AG10803 (cell line): Measurements from ENCODE around the gene TTLL10.

Experiments used
- DNase-seq: peaks from one replicate; pipeline ENCODE4 v3.0.0; 2010; ENCODE audit warnings: low read depth
- H3K4me3 ChIP-seq: 2 replicates; pipeline ENCODE4 v1.5.1; 2011; ENCODE audit warnings: mild to moderate bottlenecking, low read length, control low read depth
- TF ChIP-seq, protein P1 (sequence below): conservative IDR thresholded peaks from 2 replicates; pipeline ENCODE4 v1.5.1; 2011; ENCODE audit warnings: mild to moderate bottlenecking, low read length, control low read depth, inconsistent platforms

Gene TTLL10

DNA sequence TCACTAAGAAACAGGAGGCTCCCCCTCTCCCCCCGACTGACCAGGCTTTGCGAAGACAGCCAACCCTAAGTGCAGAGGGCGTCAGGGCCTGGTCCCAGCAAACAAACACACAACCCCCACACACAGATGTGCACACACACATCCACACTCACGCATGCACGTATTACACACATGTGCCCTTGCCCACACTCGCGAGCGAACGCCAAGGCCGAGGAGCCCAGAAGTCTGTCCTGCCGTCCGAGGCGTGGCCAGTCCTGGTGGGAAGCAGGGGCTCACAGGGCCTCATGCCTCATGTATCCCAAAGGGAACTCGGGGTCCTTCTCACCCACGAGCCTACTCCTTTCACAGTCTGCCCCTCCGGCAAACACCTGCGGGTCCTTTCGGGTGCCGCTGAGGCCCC lies 56.1 kb downstream of the TTLL10 start:
- TF ChIP-seq, protein P1, sequence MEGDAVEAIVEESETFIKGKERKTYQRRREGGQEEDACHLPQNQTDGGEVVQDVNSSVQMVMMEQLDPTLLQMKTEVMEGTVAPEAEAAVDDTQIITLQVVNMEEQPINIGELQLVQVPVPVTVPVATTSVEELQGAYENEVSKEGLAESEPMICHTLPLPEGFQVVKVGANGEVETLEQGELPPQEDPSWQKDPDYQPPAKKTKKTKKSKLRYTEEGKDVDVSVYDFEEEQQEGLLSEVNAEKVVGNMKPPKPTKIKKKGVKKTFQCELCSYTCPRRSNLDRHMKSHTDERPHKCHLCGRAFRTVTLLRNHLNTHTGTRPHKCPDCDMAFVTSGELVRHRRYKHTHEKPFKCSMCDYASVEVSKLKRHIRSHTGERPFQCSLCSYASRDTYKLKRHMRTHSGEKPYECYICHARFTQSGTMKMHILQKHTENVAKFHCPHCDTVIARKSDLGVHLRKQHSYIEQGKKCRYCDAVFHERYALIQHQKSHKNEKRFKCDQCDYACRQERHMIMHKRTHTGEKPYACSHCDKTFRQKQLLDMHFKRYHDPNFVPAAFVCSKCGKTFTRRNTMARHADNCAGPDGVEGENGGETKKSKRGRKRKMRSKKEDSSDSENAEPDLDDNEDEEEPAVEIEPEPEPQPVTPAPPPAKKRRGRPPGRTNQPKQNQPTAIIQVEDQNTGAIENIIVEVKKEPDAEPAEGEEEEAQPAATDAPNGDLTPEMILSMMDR: no peak
- DNase-seq: no peak
- no peak overlapping the region for H3K4me3 ChIP-seq

DNA sequence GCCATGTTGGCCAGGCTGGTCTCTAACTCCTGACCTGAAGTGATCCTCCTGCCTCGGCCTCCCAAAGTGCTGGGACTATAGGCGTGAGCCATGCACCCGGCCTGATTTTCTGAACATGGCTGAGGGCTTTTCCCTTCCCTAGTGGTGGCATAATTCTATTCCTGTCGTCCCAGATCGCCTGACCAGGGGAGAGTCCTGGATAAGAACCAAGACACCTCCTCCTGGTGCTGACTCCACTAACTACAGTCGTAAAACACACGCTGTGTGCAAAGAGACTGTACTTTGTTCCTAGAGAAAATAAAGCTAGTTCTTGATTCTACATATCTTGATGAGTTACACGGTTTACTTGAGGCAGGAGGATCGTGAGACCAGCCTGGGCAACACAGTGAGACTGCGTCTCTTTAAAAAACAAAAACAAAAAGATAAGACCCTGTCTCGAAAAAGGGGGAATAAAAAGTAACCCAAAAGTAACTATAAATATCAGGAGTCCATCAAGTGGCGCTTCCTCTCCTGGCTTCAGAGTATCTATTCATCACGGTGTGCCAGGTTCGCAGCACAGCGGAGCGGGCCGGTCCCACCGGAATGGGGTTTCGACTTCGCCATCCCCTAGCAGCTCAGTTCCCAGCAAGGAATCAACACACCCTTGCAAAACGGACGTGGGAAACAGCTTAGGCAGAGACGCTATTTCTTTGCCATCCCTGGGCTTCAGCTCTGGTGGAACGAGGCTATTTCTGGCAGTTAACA lies 57.1 kb downstream of the TTLL10 start:
- peak overlapping the region; percentile 67 for H3K4me3 ChIP-seq
- peak; percentile 73 for DNase-seq
- TF ChIP-seq, protein P1: peak; percentile 48

DNA sequence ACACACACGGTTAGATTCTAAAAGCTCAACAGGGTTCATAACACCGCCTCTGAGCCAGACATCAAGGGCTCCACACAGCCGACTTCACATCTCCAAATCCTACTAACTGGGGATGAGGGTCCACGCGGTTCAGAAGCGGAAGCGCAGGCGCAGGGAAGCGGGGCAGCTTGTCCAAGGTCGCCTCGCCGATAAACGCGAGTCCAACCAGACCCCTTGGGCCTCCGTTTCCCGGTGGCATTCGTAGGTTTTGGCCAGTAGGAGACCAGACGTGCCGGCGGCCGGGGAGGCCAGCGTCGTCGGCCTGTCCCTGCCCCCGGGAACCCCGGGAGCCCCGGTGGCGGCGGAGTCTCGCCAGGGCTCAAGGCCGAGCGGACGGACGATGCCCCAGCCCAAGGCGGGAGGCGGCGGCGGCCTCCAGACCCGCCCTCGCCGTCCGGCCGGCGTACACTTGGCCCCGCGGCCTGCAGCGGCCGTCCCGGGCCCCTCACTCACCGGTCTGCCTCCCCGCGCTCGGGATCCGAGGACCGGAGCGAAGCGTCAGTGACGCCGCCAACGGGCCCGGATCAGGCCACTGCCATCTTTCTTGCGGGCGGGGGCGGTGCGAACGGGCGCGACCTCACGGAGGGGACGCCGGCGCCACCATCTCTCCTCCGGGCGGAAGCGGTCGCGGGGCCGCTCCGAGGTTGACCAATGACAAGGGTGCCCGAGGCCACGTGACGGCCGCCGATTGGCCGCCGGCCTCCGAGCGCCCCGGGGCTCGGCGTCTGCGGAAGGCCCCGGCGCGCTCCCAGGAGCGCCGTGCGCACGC lies 57.9 kb downstream of the TTLL10 start, which contains the start of gene SDF4:
SDF4 (minus strand) TSS at position 602 of the 808 bp plus-strand sequence. CDS start 3,229 bp downstream, outside the sequence.
- TF ChIP-seq, protein P1: no peak
- H3K4me3 ChIP-seq: peak within 1 kb of the TSS; percentile 67
- peak; percentile 96 for DNase-seq

DNA sequence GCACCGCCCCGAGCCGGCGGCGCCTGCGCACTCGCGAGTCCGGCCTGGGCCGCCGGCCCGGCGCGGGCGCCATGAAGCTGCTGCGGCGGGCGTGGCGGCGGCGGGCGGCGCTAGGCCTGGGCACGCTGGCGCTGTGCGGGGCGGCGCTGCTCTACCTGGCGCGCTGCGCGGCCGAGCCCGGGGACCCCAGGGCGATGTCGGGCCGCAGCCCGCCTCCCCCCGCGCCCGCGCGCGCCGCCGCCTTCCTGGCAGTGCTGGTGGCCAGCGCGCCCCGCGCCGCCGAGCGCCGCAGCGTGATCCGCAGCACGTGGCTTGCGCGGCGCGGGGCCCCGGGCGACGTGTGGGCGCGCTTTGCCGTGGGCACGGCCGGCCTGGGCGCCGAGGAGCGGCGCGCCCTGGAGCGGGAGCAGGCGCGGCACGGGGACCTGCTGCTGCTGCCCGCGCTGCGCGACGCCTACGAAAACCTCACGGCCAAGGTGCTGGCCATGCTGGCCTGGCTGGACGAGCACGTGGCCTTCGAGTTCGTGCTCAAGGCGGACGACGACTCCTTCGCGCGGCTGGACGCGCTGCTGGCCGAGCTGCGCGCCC lies 58.6 kb downstream of the TTLL10 start, which contains the start of gene B3GALT6:
B3GALT6 (plus strand) TSS at position 30 of the 588 bp plus-strand sequence; CDS start at position 72, 42 bp downstream.
- TF ChIP-seq, protein P1: no peak
- H3K4me3 ChIP-seq: peak within 1 kb of the TSS; percentile 67
- no peak for DNase-seq

DNA sequence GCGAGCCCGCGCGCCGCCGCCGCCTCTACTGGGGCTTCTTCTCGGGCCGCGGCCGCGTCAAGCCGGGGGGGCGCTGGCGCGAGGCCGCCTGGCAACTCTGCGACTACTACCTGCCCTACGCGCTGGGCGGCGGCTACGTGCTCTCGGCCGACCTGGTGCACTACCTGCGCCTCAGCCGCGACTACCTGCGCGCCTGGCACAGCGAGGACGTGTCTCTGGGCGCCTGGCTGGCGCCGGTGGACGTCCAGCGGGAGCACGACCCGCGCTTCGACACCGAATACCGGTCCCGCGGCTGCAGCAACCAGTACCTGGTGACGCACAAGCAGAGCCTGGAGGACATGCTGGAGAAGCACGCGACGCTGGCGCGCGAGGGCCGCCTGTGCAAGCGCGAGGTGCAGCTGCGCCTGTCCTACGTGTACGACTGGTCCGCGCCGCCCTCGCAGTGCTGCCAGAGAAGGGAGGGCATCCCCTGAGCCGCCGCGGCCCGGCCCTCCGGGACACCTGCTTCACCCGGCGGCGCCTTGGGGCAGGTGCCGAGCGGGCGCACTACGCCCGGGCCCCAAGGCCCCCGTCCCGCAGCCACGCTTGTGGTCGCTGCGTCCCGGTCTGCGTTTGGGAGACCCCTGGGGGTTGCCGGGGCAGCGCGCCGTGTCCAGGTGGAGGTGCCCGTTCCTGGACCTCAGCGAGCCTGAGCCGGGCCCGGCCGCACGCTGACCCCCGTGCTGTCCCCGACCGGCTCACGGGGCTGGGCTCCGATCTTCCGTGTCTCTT lies 59.3 kb downstream of the TTLL10 start:
- peak overlapping the region; percentile 7; the same call in 1 of the 2 replicates for H3K4me3 ChIP-seq
- TF ChIP-seq, protein P1: no peak
- no peak for DNase-seq

DNA sequence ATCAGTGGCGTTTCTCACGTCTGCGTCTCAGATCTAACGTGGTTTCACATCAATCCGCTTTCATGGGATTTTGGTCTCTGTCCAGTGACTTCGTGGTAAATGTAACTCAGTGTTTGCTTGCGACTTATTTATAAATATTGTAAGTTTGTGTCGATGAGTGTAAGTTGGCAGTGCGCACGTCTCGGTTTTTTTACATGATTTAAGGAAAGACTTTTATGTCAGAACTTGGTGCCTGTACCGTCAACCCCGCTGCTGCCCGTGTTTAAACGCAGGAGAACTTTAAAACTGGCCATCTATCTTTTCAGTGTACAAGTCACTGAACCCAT lies 59.9 kb downstream of the TTLL10 start:
- H3K4me3 ChIP-seq: no peak overlapping the region
- TF ChIP-seq, protein P1: no peak
- DNase-seq: no peak
